Prostate gland (tissue), 2 donors: ENCODE measurements around the gene CSF1R.

Experiments used
- CTCF ChIP-seq, 4 experiments: fragments of 200-600 bp in 2 of 4; fragments of 450-650 bp in 2 of 4; sonication (generic) in 2 of 4; IDR thresholded peaks; 1 replicate in 3 of 4; 2 replicates in 1 of 4; pipeline ENCODE4 v1.5.1; 2016 to 2019; ENCODE audit warnings: antibody characterized with exemption in 4 of 4, mild to moderate bottlenecking in 2 of 4, moderate library complexity in 2 of 4
- POLR2A ChIP-seq: fragments of 450-650 bp; IDR thresholded peaks from one replicate; pipeline ENCODE4 v1.6.1; 2016; ENCODE audit warnings: antibody characterized with exemption, mild to moderate bottlenecking
- POLR2AphosphoS5 ChIP-seq: sonication (generic); formaldehyde crosslinking; IDR thresholded peaks from one replicate; pipeline ENCODE4 v1.6.1; 2017; ENCODE audit warnings: antibody characterized with exemption

- TF ChIP-seq CTCF (IDR thresholded peaks at IDR 0.05) (no peak), POLR2A (no peak), POLR2AphosphoS5 (no peak)
Observed at GRCh38 chr5:150119421-150120061, 33.2 kb upstream of the CSF1R start.
